Left colon (tissue), 2 donors: ENCODE results near the gene FAM222A. TPM values are rescaled to one million over a fixed set of nuclear protein-coding genes. Genes with fewer than 3 reads are reported as not detected.

ENCODE experiments used
- ATAC-seq: fragments of 200-7000 bp; cut with Tn5 transposase; one replicate; pipeline ENCODE4 v1.9.1; 2020; ENCODE audit warnings: mild to moderate bottlenecking, moderate library complexity
- DNase-seq, 2 donors: peaks; one replicate each; pipeline ENCODE4 v3.0.0-alpha.2; 2020
- intact Hi-C, 2 donors: fragments of 100-400 bp; cut with DNase I in 1 of 2; cut with micrococcal nuclease in 1 of 2; formaldehyde crosslinking; loops; one replicate each; pipeline versions ENCODE4 v1.11.2 to v1.14.0; 2022; cut with DNase I, micrococcal nuclease
- total RNA-seq, 2 donors: library from RNA; stranded (reverse); fragmentation: NEBNext Ultra II Directional; extraction: Animal tissue kit (Norgen Biotek cat#: 25700); gene quantifications; one replicate each; pipeline ENCODE4 v1.2.1, GENCODE V29; 2021
- donor health status: DM: no; HTN: no; CAD: no.
- donor health status: DM: yes; HTN: yes; CAD: no.

The FAM222A gene
- total RNA-seq, 2 donors from 2014 or later: 3.0 to 4.7 TPM

DNA sequence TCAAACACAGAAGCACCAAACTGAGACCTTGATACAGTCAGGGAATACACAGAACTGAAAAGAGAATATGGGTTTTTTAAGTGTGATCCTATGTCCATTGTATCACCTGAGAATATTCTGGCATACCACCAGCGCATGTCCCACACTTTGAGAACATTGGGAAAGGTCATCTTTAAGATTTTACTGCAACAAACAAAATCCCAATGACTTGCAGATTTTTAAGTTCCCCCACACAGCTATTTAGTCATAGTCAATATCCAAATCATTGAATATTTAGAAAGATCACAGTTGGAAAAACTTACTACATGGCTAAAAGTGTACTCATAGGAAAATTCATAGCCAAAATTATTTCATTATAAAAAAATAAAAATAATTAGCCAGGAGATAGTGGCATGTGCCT is 65.1 kb downstream of the FAM222A start:
- intact Hi-C loops: loop anchor here in 1 of 2 donors (10.0 kb wide), 1 partner anchor 264 kb away; no protein-coding TSS in a partner anchor
- no peak for ATAC-seq
- no peak for DNase-seq

DNA sequence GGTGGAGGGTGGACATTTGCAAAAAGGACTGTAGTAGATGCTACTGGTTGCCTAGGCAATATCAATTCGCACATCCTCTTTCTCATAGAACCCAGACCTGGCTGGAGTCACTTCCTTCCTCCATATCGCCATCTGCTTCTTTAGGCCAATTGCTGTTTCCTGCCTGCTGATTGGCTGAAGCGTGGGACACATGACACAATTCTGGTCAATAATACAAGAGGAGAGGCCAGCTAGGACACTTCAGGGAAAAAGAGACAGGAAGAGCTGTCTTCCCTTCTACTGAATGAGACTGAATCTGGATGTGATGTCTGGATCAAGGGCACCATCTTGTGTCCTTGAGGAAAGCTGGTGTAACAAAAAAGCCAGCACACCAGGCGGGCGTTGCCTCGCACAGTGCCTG is 65.8 kb downstream of the FAM222A start:
- no peak for ATAC-seq
- intact Hi-C loops: loop anchor here in 1 of 2 donors (10.0 kb wide), 1 partner anchor 265 kb away; no protein-coding TSS in a partner anchor
- no peak for DNase-seq

DNA sequence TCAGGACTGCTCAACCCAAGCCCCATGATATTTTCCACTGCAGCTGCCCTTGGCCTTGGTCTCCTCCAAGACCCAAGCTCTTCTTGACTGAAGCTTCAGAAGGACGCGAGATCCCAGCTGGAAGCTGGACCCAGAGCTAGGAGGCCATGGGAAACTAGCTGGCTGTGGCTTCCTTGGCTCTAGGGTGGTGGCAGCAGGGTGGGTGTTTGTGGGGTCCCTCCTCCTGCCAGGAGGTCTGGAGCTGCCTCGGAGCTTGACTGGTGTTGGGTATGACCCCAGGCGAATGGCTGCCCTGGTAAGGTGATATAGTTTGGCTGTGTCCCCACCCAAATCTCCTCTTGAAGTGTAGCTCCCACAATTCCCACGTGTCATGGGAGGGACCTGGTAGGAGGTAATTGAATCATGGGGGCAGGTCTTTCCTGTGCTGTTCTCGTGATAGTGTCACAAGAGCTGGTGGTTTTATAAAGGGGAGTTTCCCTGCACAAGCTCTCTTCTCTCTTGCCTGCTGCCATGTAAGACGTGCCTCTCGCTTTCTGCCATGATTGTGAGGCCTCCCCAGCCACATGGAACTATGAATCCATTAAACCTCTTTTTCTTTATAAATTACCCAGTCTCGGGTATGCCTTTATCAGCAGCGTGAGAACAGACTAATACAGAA is 68.2 kb downstream of the FAM222A start:
- intact Hi-C loops: no loop called here
- ATAC-seq (no peak), DNase-seq (no peak)

DNA sequence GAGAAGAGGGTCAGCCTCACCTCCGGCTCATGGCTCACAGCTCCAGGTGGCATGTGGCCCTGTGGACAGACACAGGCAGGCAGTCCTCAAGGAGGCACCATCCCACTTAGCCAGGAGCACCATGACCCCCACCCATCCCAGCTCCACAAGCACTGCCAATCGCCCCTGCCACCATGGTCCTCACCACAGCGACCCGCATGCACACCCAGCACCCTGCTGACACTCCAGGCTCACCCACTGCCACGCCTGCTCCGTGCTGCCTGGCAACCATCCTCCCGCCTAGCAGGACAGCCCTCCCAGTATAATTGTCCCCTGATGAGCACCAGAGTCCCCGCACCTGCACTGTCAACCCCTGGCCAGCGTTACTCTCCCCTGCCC is 68.7 kb downstream of the FAM222A start:
- DNase-seq: no peak
- intact Hi-C loops: no loop called here
- ATAC-seq: no peak

DNA sequence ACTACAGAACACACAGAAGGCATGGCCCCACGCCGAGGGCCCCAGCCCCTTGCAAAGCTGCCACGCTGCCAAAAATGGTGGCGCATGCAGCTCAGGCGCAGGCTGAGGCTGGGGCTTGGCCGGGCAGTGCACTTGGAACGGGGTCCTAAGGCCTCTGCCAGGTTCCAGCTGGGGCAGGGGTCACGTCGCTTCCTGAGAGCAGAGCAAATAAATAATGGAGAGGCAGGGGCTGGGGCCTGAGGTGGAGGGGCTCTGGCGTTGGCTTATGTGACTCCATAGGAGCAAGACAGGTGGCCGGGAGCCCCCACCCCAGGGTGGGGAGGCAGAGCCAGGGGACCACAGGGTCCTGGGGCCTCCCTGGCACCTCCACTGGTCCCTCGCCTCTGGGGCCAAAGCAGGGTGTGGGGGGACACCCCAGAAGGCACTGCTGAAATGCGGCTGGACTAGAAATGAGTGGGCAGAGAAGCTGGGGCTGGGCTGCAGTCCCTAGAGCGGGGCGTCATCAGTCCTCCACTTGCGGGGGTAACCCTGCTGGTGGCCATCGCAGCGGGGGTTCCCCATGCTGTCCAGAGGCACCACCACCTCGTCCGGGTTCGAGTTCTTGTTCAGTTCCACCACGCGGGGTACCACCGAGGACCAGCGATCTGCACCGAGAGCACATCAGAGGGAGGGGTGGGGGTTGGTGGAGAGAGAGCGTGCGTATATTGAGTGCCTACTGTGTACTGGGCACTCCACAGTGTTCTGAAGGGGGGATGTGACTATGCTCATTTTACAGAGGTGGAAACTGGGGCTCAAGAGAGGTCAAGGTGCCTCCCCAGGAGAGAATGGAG is 69.7 kb downstream of the FAM222A start:
- intact Hi-C loops: no loop called here
- no peak for ATAC-seq
- no peak for DNase-seq

DNA sequence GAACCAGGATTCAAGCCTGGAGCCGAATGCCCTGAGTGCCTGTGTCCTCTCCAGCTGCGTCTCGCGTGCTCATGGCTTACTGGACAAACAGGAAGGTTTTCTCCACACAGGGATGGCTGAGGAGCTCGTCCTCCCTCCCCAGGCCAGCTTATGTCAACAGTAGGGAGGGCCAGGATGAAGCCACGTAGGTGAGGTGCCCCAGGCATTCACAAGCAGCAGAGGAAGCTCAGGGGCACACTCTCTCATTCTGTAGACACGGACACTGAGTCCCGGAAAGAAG is 70.3 kb downstream of the FAM222A start:
- intact Hi-C loops: no loop called here
- DNase-seq (no peak), ATAC-seq (no peak)

DNA sequence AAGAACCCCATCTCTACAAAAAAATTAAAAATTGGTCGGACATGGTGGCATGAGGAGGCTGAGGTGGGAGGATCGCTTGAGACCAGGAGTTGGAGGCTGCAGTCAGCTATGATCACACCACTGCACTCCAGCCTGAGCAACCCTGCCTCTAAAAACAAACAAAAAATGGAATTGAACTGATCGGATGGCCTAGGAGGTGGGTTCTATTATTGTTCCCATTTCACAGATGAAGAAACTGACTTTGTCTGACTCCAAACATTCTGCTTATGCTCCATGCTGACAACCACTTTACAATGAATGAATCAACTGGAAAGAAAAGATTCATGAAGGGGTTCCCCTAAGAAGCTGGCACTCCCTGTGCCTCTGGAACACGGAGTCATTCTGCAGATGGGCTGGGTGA is 72.2 kb downstream of the FAM222A start:
- no peak for ATAC-seq
- intact Hi-C loops: no loop called here
- no peak for DNase-seq

DNA sequence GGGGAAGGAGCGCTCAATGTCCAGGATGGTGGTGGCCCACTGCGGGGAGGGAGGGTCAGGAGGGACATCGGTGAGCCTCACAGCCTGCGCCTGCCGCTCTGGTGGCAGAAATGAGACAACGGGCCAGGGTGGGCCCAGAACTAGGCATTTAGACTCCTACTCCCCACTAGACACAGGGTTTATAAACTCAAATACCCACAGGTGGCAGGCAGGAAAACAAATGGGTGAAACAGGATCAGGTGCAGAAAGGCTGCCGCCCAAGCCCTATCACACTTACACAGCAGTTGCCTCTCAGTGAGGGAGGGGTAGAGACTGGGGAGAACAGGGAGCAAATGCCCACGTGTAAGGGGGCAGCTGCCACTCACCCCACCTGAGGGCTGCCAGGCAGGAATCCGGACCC is 73.2 kb downstream of the FAM222A start:
- intact Hi-C loops: no loop called here
- no peak for ATAC-seq
- no peak for DNase-seq

DNA sequence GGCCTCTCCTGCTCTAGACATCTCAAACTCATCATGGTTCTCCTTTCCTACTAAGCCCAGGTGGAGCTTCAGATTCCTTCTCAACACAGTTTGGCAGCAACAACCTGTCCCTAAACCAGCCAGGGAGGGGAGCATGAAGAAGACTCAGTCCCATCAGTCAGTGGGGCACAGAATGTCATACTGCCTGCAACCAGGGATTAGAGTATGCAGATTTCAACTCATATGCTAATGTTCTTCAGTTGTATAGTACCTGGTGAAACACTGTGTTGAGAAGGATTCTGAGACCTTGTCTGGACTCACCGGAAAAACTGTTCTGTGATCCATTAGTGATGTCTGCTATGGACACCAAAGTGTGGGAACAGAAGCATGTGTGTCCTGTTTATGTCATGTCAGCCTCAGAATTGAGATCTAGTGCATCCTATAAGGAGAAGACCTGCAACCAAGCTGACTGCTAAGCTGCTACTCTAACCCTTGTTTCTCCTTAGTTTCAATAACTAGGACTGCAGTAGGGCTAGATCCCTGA is 76.0 kb downstream of the FAM222A start:
- intact Hi-C loops: no loop called here
- DNase-seq (no peak), ATAC-seq (no peak)

DNA sequence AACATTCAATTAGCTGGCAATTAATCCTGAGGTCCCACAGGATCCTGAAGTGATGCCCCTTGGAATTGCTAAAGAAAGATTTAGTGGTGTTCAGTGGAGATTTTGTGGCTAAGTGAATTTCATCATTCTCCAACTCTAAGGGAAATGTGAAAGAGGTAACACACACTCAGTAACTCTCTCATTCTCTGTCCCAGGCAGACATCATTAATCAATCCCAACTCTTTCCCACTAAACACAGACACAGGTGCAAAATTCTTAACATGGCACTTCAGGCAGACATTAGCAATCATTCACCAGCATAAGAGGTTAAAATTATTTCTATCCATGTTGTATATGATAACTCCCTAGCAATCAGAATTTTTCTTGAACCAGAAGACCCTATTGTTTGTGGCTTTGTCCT is 79.4 kb downstream of the FAM222A start:
- DNase-seq (no peak), ATAC-seq (no peak)

DNA sequence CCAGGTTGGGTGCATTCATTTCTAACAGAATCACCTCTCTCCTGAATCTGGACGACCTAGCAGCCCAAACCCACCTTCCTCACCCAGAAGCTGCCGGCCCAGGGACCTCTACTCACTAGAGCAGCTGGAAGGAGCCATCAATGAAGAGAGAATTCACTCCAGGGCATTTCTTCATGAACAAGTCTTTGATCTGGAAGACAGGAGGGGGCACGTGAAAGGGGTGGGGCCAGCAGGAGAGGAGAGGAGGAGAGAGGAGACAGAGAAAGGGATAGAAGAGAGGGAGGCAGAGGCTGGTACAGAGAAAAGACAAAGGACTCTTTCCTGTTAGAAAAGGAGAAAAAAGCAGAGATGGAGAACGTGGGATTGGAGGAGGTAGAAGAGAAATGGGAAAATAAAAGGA is 79.8 kb downstream of the FAM222A start:
- DNase-seq (no peak), ATAC-seq (no peak)
- intact Hi-C loops: no loop called here

More for the DNA sequence above, 79.4 kb downstream of the FAM222A start:
- intact Hi-C loops: no loop called here

DNA sequence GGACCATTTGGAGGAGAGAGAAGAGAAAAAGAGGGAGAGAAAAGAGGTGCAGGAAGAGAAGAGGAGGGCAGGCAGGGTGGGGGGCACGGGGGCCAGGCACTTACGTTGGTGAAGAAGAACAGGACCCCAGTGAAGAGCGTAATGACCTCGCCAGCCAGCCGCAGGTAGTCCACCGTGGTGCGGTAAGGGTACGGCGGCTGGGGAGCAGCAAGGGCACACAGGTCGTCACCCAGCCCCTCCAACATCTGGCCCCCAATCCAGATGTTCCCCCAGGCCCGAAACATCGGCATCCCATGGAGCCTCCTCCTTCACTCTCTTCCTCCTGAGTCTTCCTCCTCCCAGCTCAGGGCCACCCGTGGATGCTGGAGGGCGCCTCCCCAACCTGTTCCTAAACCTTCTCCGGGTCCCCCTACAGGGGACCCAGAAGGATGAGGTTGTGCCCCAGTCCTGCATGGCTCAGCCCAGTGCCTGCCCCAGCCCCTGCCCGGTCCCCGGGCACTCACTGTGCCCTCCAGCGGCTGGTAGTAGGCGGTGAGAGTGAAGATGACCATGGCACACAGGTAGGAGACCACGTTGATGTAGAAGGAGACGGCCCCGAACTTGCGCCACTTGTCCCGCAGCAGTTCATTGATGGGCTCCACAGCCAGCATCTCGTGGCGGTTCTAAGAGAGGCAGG is 80.3 kb downstream of the FAM222A start:
- intact Hi-C loops: no loop called here
- DNase-seq (no peak), ATAC-seq (no peak)

DNA sequence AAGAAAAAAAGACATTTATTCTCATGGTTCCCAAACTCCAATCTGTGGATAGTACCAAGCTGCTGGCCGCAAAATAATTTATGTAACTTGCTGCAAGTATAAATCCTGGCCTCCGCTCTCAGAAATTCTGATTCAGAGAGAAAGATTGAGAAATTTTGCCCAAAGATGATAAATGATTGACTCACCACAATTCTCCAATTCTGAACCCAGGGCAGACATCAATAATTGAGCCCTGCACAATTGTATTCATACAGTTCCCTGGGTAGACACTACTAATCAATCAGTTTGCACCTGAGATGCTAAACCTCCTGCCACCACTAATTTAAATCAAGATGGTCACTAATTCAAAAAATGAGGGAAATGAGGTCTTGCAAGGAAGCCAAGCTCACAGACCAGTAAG is 81.4 kb downstream of the FAM222A start:
- DNase-seq (no peak), ATAC-seq (no peak)
- intact Hi-C loops: no loop called here

DNA sequence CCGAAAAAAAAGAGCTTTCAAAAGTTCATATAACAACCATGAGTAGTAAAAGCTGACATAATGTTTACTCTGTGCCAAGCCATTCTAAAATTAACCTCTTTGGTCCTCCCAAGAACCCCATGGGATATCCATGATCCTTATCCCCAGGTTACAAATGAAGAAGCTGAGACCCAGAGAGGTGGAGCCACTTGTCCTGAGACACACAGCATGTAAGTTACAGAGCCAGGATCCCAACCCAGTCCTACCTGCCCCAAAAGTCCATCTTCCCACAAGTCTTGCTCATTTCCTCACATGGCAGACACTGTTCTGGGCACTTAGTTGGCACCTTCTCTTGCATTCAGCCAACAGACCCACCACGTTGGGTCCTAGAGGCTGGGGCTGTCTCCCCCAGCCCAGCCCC is 82.4 kb downstream of the FAM222A start:
- intact Hi-C loops: no loop called here
- DNase-seq: no peak
- no peak for ATAC-seq

DNA sequence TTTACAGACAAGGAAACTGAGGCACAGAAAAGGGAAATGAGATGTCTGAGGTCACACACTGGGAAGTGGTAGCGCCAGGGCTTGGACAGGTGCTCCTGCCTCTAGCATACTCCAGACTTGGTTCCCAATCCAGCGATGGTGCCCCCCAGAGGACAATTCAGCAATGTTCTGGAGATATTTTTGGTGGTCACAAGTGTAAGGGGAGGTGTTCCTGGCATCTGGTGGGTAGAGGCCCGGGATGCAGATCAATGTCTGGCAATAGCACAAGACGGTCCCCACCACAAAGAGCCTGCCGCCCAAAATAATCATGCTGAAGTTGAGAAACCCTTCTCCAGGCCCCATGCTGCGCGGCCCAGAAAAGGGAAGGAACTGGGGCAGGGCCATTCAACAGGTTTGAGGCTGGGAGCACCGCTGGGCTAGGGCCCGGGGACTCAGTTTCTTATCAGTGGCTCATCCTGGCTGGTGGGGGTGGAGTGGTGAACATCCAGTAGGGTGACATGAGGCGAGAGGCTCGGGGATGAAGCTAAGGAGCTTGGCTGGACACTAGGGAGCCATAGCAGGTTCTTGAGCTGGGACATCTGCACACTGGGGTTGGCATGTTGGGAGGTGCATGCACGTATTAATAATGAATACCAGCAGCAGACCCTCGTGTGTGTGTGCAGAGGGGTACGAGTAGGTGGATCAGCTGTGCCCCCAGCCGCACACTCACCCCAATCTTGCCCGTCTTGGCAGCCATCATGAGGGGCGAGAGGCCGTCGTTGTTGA is 84.5 kb downstream of the FAM222A start:
- no peak for DNase-seq
- ATAC-seq: no peak
- intact Hi-C loops: no loop called here

DNA sequence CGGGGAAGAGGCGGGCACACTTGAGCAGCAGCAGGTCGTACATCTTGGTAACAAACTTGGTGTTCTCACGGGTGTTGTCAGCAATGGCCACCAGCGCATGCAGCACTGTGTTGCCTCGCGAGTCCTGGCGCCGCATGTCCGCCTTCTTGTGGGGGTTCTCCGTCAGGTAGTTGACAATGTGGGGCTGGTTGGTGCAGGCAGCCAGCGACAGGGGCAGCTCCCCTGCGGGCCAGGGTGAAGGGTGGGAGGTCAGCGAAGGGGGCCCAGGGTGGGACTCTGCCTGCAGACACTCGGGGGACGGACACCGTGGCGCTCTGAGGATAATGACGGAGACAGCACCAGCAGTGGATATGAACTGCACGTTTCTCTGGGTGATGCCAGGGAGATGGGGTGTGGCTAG is 85.1 kb downstream of the FAM222A start:
- DNase-seq (no peak), ATAC-seq (no peak)
- intact Hi-C loops: no loop called here

DNA sequence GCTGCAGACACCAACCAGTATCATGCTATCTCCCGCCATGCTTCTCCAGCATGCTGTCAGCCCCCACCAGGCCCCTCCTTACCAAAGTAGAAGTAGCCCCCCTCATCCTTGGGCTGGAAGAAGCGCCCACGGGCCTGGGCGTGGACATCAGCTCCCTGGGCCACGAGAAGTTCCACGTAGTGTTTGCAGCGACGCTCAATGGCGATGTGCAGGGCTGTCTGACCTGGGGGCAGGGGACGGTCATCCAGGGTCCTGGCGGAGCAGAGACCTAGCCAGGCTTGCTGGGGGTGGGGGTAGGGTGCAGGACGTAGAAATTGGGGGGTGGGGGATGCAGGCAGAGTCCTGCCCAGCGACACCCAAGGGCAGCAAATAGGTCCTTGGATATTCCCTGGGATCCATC is 86.9 kb downstream of the FAM222A start:
- ATAC-seq (no peak), DNase-seq (no peak)
- intact Hi-C loops: no loop called here

DNA sequence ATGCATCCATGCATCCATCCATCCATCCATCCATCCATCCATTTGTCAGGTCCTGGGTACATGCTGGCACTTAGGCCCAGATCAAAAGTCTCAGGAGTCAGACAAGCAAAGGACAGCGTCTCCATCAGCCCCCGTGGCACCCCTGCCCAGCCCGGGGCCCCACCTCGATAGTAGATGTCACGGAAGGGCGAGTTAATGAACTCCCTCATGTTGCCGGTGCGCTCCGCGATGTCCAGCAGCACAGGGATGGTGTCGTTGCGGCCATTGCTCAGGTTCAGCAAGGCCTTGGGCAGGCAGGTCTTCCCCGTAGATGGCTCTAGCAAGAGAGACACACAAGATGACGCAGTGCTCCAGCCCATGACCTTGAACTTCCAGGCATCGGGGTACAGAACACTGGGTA is 89.2 kb downstream of the FAM222A start:
- ATAC-seq (no peak), DNase-seq (no peak)
- intact Hi-C loops: no loop called here

DNA sequence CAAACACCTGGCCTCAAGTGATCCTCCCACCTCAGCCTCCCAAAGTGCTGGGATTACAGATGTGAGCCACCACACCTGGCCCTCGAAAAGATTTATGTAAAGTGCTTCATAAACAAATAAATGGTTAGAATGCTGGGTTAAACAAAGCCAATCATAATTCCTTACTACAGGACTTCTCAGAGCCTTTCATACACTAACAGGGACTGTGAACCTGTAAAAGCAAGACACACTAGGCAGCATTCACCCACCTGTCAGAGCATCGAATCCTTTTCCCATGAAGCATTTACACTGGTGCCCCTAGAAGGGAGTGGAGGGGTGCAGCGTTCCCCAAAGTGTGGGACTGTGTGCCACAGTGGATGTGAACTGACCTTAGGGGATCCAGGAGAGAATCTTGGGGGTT is 90.1 kb downstream of the FAM222A start:
- no peak for DNase-seq
- no peak for ATAC-seq
- intact Hi-C loops: no loop called here
